ENCODE results near the gene CDX1. TPM values are rescaled to one million over a fixed set of nuclear protein-coding genes. Genes with fewer than 3 reads are reported as not detected.

Gene CDX1
- total RNA-seq, 1 experiment from 2014 or later: not detected

DNA sequence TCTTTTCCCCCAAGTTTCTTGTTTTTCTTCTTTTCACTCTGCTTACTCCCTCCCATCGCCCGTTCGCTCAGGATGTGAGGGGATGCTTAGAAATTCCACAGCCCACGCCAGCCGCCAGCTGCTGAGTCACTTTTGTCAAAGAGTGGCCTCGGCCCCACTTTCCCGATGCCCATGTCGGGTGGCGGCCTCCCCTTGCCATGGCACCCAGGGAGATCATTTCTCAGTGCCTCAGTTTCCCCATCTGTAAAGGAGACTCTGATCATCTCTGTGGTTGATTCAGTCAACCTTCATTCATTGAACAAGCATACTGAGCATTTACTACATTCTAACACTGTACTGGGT lies 10.6 kb upstream of the CDX1 start:
- DNase-seq (no peak), ATAC-seq (no peak)
- no peaks in the 10 kb centered on the region for H3K9me3 ChIP-seq (ENCODE audit: low read length)
- H4K20me1 ChIP-seq (ENCODE audit: low read length): no peaks in the 10 kb centered on the region
- no peak overlapping the region for H3K27ac ChIP-seq (ENCODE audit: low read length)
- no peaks in the 10 kb centered on the region for H3K9me2 ChIP-seq (replicated peaks; ENCODE audit: low read length)
- intact Hi-C loops (cut with micrococcal nuclease): no loop called here
- H3K36me3 ChIP-seq (ENCODE audit: low read depth, low read length): no peaks in the 10 kb centered on the region
- no TSS peak for BruUV-seq (replicated peaks)
- H3K4me3 ChIP-seq (ENCODE audit: low read length): no peak overlapping the region
- CTCF ChIA-PET: no interaction called here
- no peak overlapping the region for H3K4me2 ChIP-seq (ENCODE audit: low read length)
- H3K9ac ChIP-seq (ENCODE audit: low read length): no peak overlapping the region
- H3K4me1 ChIP-seq (ENCODE audit: insufficient read depth, low read length): no peaks in the 10 kb centered on the region
- H3F3A ChIP-seq (ENCODE audit: low read length, unreplicated experiment): no peaks in the 10 kb centered on the region
- TF ChIP-seq EZH2phosphoT487 (IDR thresholded peaks at IDR 0.05; ENCODE audit: borderline replicate concordance, low read length) (no peak), EZH2 (IDR thresholded peaks at IDR 0.05; ENCODE audit: low read length, unreplicated experiment) (no peak)
- TF ChIP-seq, protein P1, sequence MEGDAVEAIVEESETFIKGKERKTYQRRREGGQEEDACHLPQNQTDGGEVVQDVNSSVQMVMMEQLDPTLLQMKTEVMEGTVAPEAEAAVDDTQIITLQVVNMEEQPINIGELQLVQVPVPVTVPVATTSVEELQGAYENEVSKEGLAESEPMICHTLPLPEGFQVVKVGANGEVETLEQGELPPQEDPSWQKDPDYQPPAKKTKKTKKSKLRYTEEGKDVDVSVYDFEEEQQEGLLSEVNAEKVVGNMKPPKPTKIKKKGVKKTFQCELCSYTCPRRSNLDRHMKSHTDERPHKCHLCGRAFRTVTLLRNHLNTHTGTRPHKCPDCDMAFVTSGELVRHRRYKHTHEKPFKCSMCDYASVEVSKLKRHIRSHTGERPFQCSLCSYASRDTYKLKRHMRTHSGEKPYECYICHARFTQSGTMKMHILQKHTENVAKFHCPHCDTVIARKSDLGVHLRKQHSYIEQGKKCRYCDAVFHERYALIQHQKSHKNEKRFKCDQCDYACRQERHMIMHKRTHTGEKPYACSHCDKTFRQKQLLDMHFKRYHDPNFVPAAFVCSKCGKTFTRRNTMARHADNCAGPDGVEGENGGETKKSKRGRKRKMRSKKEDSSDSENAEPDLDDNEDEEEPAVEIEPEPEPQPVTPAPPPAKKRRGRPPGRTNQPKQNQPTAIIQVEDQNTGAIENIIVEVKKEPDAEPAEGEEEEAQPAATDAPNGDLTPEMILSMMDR (conservative IDR thresholded peaks at IDR 0.05; ENCODE audit: low read depth, low read length): no peak
- H3K27me3 ChIP-seq (ENCODE audit: low read length): no peaks in the 10 kb centered on the region
- no peaks in the 10 kb centered on the region for H3K79me2 ChIP-seq (ENCODE audit: low read length)
- POLR2A ChIA-PET (ENCODE audit: unreplicated experiment): no interaction called here
- no peak overlapping the region for H2AFZ ChIP-seq (ENCODE audit: low read length)

DNA sequence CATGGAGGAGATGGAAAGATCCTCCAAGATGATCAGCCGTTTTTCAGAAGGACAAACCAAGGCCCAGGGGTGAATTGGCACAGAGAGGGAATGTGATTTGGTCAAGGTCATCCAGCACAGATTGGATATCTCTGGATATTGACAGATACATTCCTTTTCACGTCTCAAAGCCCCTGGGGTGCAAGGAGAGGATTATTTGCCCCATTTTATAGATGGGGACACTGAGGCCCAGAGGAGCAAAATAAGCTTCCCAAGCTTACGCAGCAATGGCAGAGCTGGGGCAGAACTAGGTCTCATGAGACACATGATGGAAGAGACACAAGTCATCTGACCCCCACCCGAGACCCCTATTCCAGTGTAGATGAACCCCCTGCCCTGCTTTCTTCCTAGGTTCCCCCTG lies 10.0 kb upstream of the CDX1 start:
- POLR2A ChIA-PET (ENCODE audit: unreplicated experiment): no interaction called here
- intact Hi-C loops (cut with micrococcal nuclease): no loop called here
- ATAC-seq (no peak), DNase-seq (no peak)
- Histone ChIP-seq H3K9me2 (replicated peaks; ENCODE audit: low read length) (no peaks in the 10 kb centered on the region), H3K4me1 (ENCODE audit: insufficient read depth, low read length) (no peaks in the 10 kb centered on the region), H2AFZ (ENCODE audit: low read length) (no peak overlapping the region), H3K4me3 (ENCODE audit: low read length) (no peak overlapping the region), H3K4me2 (ENCODE audit: low read length) (no peak overlapping the region), H3K27ac (ENCODE audit: low read length) (no peak overlapping the region), H3K9me3 (ENCODE audit: low read length) (no peaks in the 10 kb centered on the region), H4K20me1 (ENCODE audit: low read length) (no peaks in the 10 kb centered on the region), H3K9ac (ENCODE audit: low read length) (no peak overlapping the region), H3K79me2 (ENCODE audit: low read length) (no peaks in the 10 kb centered on the region), H3F3A (ENCODE audit: low read length, unreplicated experiment) (no peaks in the 10 kb centered on the region), H3K27me3 (ENCODE audit: low read length) (no peaks in the 10 kb centered on the region), H3K36me3 (ENCODE audit: low read depth, low read length) (no peaks in the 10 kb centered on the region)
- no TSS peak for BruUV-seq (replicated peaks)
- CTCF ChIA-PET: no interaction called here
- no peak for TF ChIP-seq EZH2phosphoT487 (IDR thresholded peaks at IDR 0.05; ENCODE audit: borderline replicate concordance, low read length)
- no peak for TF ChIP-seq EZH2 (IDR thresholded peaks at IDR 0.05; ENCODE audit: low read length, unreplicated experiment)
- TF ChIP-seq, protein P1 (conservative IDR thresholded peaks at IDR 0.05; ENCODE audit: low read depth, low read length): no peak

- ATAC-seq: no peak
- H3K27ac ChIP-seq (ENCODE audit: low read length): no peak overlapping the region
These were observed 9.4 kb upstream of the CDX1 start for GRCh38 chr5:150157168-150157567.

More at GRCh38 chr5:150157168-150157567, 9.4 kb upstream of the CDX1 start:
- Histone ChIP-seq H3K4me2 (ENCODE audit: low read length) (no peak overlapping the region), H4K20me1 (ENCODE audit: low read length) (no peaks in the 10 kb centered on the region), H3K9me3 (ENCODE audit: low read length) (no peaks in the 10 kb centered on the region), H2AFZ (ENCODE audit: low read length) (no peak overlapping the region), H3K9ac (ENCODE audit: low read length) (no peak overlapping the region), H3K27me3 (ENCODE audit: low read length) (no peaks in the 10 kb centered on the region), H3K36me3 (ENCODE audit: low read depth, low read length) (no peaks in the 10 kb centered on the region), H3K4me1 (ENCODE audit: insufficient read depth, low read length) (peaks cover 4% of the 10 kb centered on the region; the same call in 1 of the 2 replicates), H3K9me2 (replicated peaks; ENCODE audit: low read length) (no peaks in the 10 kb centered on the region), H3K4me3 (ENCODE audit: low read length) (no peak overlapping the region), H3F3A (ENCODE audit: low read length, unreplicated experiment) (no peaks in the 10 kb centered on the region), H3K79me2 (ENCODE audit: low read length) (no peaks in the 10 kb centered on the region)
- POLR2A ChIA-PET (ENCODE audit: unreplicated experiment): no interaction called here
- no peak for DNase-seq
- TF ChIP-seq EZH2phosphoT487 (IDR thresholded peaks at IDR 0.05; ENCODE audit: borderline replicate concordance, low read length): no peak
- TF ChIP-seq, protein P1 (conservative IDR thresholded peaks at IDR 0.05; ENCODE audit: low read depth, low read length): no peak
- no peak for TF ChIP-seq EZH2 (IDR thresholded peaks at IDR 0.05; ENCODE audit: low read length, unreplicated experiment)
- intact Hi-C loops (cut with micrococcal nuclease): no loop called here
- CTCF ChIA-PET: no interaction called here
- BruUV-seq (replicated peaks): no TSS peak
